Bronchial epithelial cell (primary cell): ENCODE results near the gene DNAJB1. TPM values are rescaled to one million over a fixed set of nuclear protein-coding genes. Genes with fewer than 3 reads are reported as not detected.

Experiments used
- DNase-seq: peaks from one replicate; pipeline ENCODE4 v3.0.0-alpha.2; 2010; ENCODE audit warnings: low read depth
- FAIRE-seq: peaks from 2 replicates; lab custom pipeline; 2011; peaks lifted over from hg19 to GRCh38; lab: Jason Lieb, UNC
- H3K27me3 ChIP-seq: 2 replicates; pipeline ENCODE4 v1.5.1; 2011; ENCODE audit warnings: low read length; ENCODE audit not compliant: control insufficient read depth, insufficient read depth
- H3K36me3 ChIP-seq: 2 replicates; pipeline ENCODE4 v1.5.1; 2011; ENCODE audit warnings: low read length; ENCODE audit not compliant: control insufficient read depth, insufficient read depth
- H3K4me3 ChIP-seq: 2 replicates; pipeline ENCODE4 v1.5.1; 2011; ENCODE audit warnings: mild to moderate bottlenecking, low read depth, low read length, control low read depth
- total RNA-seq: library from RNA; depleted of rRNA; stranded (reverse); fragments of >200 nt; gene quantifications from 2 replicates; pipeline ENCODE4 v1.2.1, GENCODE V29; 2014
- TF ChIP-seq, protein P1 (sequence below): IDR thresholded peaks from 2 replicates; pipeline ENCODE4 v1.5.1; 2011; ENCODE audit warnings: mild to moderate bottlenecking, moderate library complexity, low read length, control low read depth, inconsistent platforms; ENCODE audit not compliant: insufficient read depth, severe bottlenecking

DNAJB1 gene
- total RNA-seq, 1 donor from 2014 or later: 58.4 TPM

DNA sequence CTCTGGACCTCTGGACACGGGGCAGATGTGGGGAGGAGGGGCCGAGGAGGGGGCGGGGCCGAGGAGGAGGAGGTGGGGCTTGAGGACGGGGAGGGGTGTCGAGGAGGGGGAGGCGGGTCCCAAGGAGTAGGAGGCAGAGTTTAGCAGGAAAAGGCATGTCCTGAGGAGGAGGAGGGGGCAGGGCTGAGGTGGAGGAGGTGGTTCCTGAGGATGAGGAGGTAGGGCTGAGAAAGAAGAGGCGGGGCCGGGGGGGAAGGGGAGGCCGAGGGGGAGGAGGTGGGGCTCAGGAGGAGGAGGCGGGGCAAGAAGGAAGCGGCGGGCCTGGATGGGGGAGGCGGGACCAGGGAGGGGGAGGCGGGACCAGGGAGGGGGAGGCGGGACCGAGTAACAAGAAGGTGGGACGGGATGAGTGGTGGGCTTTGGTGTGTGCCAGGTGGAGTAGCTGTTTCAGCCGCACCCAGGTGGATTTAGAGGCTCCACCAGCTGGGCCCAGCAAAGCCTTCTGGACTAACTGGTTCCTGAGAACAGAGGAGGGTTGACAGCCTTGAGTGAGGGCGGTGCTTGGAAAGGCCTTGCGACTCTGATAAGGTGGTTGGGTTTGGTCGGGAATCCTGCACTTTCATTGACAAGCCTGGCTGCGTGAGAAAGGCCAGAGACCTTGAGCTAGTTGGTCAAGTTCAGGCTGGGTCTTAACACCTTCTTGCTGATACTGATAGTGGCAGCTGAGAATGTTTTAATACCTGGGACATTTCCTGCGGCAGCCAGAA lies 18.9 kb upstream of the DNAJB1 start:
- Histone ChIP-seq H3K27me3 (no peaks in the 10 kb centered on the region), H3K4me3 (peak overlapping the region; percentile 35), H3K36me3 (peaks cover 4% of the 10 kb centered on the region)
- TF ChIP-seq, protein P1, sequence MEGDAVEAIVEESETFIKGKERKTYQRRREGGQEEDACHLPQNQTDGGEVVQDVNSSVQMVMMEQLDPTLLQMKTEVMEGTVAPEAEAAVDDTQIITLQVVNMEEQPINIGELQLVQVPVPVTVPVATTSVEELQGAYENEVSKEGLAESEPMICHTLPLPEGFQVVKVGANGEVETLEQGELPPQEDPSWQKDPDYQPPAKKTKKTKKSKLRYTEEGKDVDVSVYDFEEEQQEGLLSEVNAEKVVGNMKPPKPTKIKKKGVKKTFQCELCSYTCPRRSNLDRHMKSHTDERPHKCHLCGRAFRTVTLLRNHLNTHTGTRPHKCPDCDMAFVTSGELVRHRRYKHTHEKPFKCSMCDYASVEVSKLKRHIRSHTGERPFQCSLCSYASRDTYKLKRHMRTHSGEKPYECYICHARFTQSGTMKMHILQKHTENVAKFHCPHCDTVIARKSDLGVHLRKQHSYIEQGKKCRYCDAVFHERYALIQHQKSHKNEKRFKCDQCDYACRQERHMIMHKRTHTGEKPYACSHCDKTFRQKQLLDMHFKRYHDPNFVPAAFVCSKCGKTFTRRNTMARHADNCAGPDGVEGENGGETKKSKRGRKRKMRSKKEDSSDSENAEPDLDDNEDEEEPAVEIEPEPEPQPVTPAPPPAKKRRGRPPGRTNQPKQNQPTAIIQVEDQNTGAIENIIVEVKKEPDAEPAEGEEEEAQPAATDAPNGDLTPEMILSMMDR: no peak
- DNase-seq (peak; percentile 89), FAIRE-seq (peak; percentile 62)

GRCh38 chr19:14533450-14533849 lies 15.3 kb upstream of the DNAJB1 start:
- TF ChIP-seq, protein P1: no peak
- Histone ChIP-seq H3K4me3 (no peak overlapping the region), H3K36me3 (peaks cover 1% of the 10 kb centered on the region), H3K27me3 (no peaks in the 10 kb centered on the region)
- FAIRE-seq (no peak), DNase-seq (no peak)

DNA sequence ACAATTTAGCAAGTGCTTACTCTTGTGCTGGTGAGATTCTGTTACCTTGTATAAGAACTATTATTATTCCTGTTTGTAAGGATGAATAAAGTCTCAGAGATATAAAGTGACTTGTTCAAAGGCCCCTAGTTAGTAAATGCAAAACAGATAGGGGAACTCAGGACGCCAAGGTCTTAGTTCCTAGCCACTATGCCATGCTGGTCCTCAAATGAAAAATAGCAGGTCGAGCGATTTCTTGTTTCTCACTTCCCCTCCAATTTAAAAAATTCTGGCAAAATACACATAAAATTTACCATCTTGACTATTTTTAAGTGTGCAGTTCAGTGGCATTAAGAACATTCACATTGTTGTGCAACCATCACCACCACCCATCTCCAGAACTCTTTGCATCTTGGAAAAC lies 12.3 kb upstream of the DNAJB1 start:
- TF ChIP-seq, protein P1: no peak
- DNase-seq (no peak), FAIRE-seq (no peak)
- Histone ChIP-seq H3K4me3 (peak overlapping the region; percentile 71), H3K36me3 (peaks cover 1% of the 10 kb centered on the region), H3K27me3 (no peaks in the 10 kb centered on the region)

DNA sequence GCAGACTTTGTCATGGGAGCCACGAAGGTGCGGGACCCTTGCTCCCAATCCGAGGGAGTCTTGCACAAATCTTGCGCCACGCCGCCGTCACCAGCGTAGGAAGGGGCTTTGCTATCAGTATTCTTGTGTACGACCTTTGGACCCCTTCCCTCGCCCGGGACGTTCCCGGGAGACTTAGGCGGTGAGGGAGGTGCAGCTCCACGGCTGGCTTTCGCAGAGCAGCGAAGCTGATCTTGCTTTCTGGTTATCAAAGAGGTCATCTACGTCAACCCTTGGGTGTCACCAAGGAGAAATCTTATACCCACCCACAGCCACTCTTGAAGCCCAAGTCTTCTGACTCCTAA lies 11.8 kb upstream of the DNAJB1 start:
- FAIRE-seq: no peak
- peaks cover 1% of the 10 kb centered on the region for H3K36me3 ChIP-seq
- H3K4me3 ChIP-seq: peak overlapping the region; percentile 71
- TF ChIP-seq, protein P1: no peak
- no peak for DNase-seq
- no peaks in the 10 kb centered on the region for H3K27me3 ChIP-seq

GRCh38 chr19:14529254-14530004 lies 11.2 kb upstream of the DNAJB1 start, which contains the start of gene TECR:
Gene TECR (plus strand): TSS chr19:14529594. CDS start chr19:14529697, 103 bp downstream.
- H3K36me3 ChIP-seq: no peaks in the 10 kb centered on the region
- FAIRE-seq: no peak
- H3K4me3 ChIP-seq: peak within 1 kb of the TSS; percentile 71
- TF ChIP-seq, protein P1: no peak
- H3K27me3 ChIP-seq: no peaks in the 10 kb centered on the region
- DNase-seq: peak; percentile 99
